Psoas muscle (tissue), 8 donors: ENCODE measurements around the gene PCDH9. TPM values are rescaled to one million over a fixed set of nuclear protein-coding genes. Genes with fewer than 3 reads are reported as not detected.

ENCODE experiments used
- ATAC-seq, 4 donors: fragments of 200-7000 bp; cut with Tn5 transposase; one replicate each; pipeline ENCODE4 v1.9.1; 2020; ENCODE audit warnings: moderate library complexity in 3 of 4, mild to moderate bottlenecking in 2 of 4
- DNase-seq, 2 donors: peaks; one replicate each; pipeline ENCODE4 v3.0.0-alpha.2; 2020
- H3K27ac ChIP-seq: fragments of 200-600 bp; one replicate; pipeline ENCODE4 v1.8.0; 2022
- H3K27me3 ChIP-seq, 3 donors: fragments of 200-600 bp in 1 of 3; one replicate each; pipeline versions ENCODE4 v1.6.1 to v1.8.0; 2013 to 2022; ENCODE audit warnings: low read length in 2 of 3, mild to moderate bottlenecking in 2 of 3, moderate library complexity in 1 of 3; ENCODE audit not compliant: insufficient read depth in 3 of 3
- H3K36me3 ChIP-seq, 2 donors: fragments of 200-600 bp in 1 of 2; one replicate each; pipeline versions ENCODE4 v1.6.1 to v1.8.0; 2013 to 2022; ENCODE audit warnings: low read depth in 1 of 2, mild to moderate bottlenecking in 1 of 2, moderate library complexity in 1 of 2; ENCODE audit not compliant: insufficient read depth in 1 of 2
- H3K4me1 ChIP-seq: fragments of 200-600 bp; one replicate; pipeline ENCODE4 v1.8.0; 2022
- H3K4me3 ChIP-seq: fragments of 200-600 bp; one replicate; pipeline ENCODE4 v1.8.0; 2022; ENCODE audit warnings: mild to moderate bottlenecking
- H3K9me3 ChIP-seq: fragments of 200-600 bp; one replicate; pipeline ENCODE4 v1.8.0; 2022
- CTCF ChIP-seq: fragments of 200-600 bp; IDR thresholded peaks from one replicate; pipeline ENCODE4 v1.8.0; 2022; ENCODE audit warnings: antibody characterized with exemption
- WGBS, 3 donors: extraction: QIAGEN DNeasy Blood & Tissue Kit; methylation state at CpG; one replicate each; pipeline versions ENCODE4 v1.1.6 to v1.1.7; 2013; 5-methylcytosine and 5-hydroxymethylcytosine counted together
- intact Hi-C, 2 donors: fragments of 100-400 bp; cut with DNase I; formaldehyde crosslinking; loops; one replicate each; pipeline versions ENCODE4 v1.11.0 to v1.14.2; 2022
- polyA plus RNA-seq, 3 donors: library from polyadenylated mRNA; stranded (reverse); fragments of 200-250 nt; gene quantifications; one replicate each; pipeline ENCODE4 v1.2.3, GENCODE V29; 2013
- total RNA-seq, 4 donors: library from RNA; stranded (reverse); fragmentation: NEBNext Ultra II Directional in 2 of 4; extraction: Animal tissue kit (Norgen Biotek cat#: 25700) in 2 of 4; gene quantifications; one replicate each; pipeline versions ENCODE4 v1.2.1 to v1.2.4, GENCODE V29; 2021 to 2023
- donor health status: healthy with polysubstance abuse.
- donor health status: DM: no; HTN: no; CAD: no; lungs with moderate emphysema.
- donor health status: Bipolar disorder and iron deficiency.
- donor health status: healthy.
- donor health status: DM: yes; HTN: yes; CAD: no.
- donor health status: DM: no; HTN: no; CAD: no.
- donor health status: DM: no; HTN: no; CAD: no.
- donor health status: DM: yes; HTN: yes; CAD: no.

The PCDH9 gene
- total and polyA plus RNA-seq, 7 donors = 0.27 to 4.9 (median 2.1) TPM

DNA sequence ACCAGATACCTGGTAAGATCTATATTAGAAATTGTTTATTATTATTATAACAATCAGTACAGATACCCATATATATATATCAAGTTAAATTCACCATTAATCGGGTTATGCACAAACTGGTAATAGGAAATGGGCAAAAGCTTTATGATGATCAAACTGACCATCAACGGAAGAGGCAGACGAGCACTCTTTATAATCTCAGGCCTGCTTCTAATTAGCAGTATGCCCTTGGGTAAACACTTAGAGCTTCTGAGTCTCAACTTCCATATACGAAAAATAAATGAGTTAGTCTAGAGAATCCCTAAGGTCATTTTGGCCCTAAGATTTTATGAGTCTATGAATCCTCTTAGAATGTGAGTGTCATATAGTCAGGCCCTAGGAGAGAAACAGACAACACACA lies 710.9 kb downstream of the PCDH9 start:
- Histone ChIP-seq H3K27ac (no peak overlapping the region), H3K36me3 (no peaks in the 10 kb centered on the region), H3K9me3 (no peaks in the 10 kb centered on the region), H3K4me1 (no peaks in the 10 kb centered on the region), H3K27me3 (no peaks in the 10 kb centered on the region), H3K4me3 (no peak overlapping the region)
- ATAC-seq = no peak
- 86 to 92% (median 87%) methylated on average over 4 of the region's 4 CpGs for WGBS, 3 donors
- intact Hi-C loops = no loop called here
- no peak for TF ChIP-seq CTCF
- no peak for DNase-seq

DNA sequence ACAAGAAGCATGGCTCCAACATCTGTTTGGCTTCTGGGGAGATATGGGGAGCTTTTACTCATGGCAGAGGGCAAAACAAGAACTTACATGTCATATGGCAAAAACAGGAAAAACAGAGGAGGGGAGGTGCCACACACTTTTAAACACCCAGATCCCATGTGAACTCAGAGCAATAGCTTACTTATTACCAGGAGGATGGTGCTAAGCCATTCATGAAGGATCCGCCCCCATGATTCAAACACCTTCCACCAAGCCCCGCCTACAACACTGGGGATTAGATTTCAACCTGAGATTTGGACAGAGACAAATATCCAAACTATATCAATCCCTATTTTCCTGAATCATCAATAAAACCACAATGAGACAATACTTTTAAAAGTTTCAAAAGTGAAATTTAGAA lies 712.1 kb downstream of the PCDH9 start:
- no peak overlapping the region for H3K4me3 ChIP-seq
- TF ChIP-seq CTCF = no peak
- DNase-seq = no peak
- no peaks in the 10 kb centered on the region for H3K9me3 ChIP-seq
- H3K27me3 ChIP-seq = no peaks in the 10 kb centered on the region
- H3K4me1 ChIP-seq = no peaks in the 10 kb centered on the region
- intact Hi-C loops = no loop called here
- H3K27ac ChIP-seq = no peak overlapping the region
- no peak for ATAC-seq
- WGBS, 3 donors = 92 to 100% (median 98%) methylated on average over 2 of the region's 2 CpGs
- no peaks in the 10 kb centered on the region for H3K36me3 ChIP-seq

DNA sequence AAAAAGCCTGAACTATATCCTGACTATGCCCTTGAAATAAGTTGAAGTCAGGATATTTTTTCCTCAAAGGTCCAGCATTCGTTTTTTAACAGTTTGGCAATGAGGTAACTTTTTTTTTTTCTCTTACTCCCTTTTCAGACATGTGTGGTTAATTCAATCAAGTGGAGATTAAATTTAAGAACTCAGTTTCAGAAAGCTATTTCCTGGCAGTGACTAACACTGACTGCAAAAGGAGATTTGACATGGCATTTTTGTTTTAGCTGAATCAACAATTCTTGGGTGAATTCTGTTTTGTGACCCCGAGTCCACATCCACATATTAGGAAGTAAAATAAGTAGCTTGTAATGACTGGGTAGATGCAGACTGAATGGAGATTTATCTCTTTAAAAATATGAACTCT lies 716.4 kb downstream of the PCDH9 start:
- no peaks in the 10 kb centered on the region for H3K36me3 ChIP-seq
- no peaks in the 10 kb centered on the region for H3K27me3 ChIP-seq
- no peak overlapping the region for H3K27ac ChIP-seq
- no peaks in the 10 kb centered on the region for H3K9me3 ChIP-seq
- intact Hi-C loops = no loop called here
- no peak for DNase-seq
- WGBS, 3 donors = 7 to 17% (median 10%) methylated on average over 2 of the region's 2 CpGs
- no peak for TF ChIP-seq CTCF
- H3K4me3 ChIP-seq = no peak overlapping the region
- no peaks in the 10 kb centered on the region for H3K4me1 ChIP-seq
- no peak for ATAC-seq

GRCh38 chr13:66509175-66509574 lies 721.0 kb downstream of the PCDH9 start:
- H3K27ac ChIP-seq = no peak overlapping the region
- H3K4me1 ChIP-seq = peaks cover 5% of the 10 kb centered on the region
- no peak for ATAC-seq
- H3K36me3 ChIP-seq = no peaks in the 10 kb centered on the region
- H3K27me3 ChIP-seq = no peaks in the 10 kb centered on the region
- intact Hi-C loops = no loop called here
- WGBS, 3 donors = 85 to 94% (median 92%) methylated on average over 1 of the region's 1 CpG
- H3K4me3 ChIP-seq = no peak overlapping the region
- no peak for DNase-seq
- TF ChIP-seq CTCF = no peak
- no peaks in the 10 kb centered on the region for H3K9me3 ChIP-seq

DNA sequence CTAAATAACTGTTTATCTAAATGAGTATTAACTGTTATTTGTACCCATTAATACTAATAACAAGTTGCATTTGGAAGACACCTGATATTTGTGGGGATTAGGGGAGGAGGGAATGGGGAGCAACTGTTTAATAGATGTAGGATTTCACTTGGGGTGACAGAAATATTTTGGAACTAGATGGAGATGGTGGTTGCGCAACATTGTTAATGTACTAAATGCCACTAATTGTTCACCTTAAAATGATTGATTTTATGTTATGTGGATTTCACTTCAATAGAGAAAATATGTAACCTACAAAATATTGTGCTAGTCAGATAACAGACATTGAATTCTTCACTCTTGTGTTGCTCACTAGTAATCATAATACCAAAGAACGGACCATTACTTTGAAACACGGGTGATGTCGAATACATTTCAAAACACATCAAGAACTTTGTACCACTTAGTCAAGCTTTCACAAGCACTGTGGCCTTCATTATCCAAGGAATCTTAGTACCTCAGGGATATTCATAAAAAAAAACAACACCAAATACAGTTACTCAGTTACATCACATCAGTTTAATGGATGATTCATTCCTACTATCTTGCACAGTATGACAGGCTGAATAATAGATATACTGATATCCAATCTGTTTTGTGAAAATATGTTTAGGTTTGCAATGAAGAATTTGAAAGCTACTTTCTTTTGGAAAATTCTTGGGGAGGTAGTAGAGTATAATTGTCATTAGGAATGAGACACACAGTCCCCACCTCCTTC lies 721.8 kb downstream of the PCDH9 start:
- Histone ChIP-seq H3K27ac (no peak overlapping the region), H3K9me3 (no peaks in the 10 kb centered on the region), H3K36me3 (no peaks in the 10 kb centered on the region), H3K4me3 (no peak overlapping the region), H3K27me3 (no peaks in the 10 kb centered on the region), H3K4me1 (peaks cover 5% of the 10 kb centered on the region)
- DNase-seq = no peak
- no peak for TF ChIP-seq CTCF
- intact Hi-C loops = no loop called here
- ATAC-seq = no peak
- WGBS, 3 donors = 86 to 98% (median 96%) methylated on average over 4 of the region's 4 CpGs
